BLaER1 treated with 17β-estradiol and CSF1 and Interleukin-3, amounts not matched to agents 10 nM and 100 nM (cell line): Measurements from ENCODE around the gene C3orf18.

Experiments used
- H3K27ac ChIP-seq, 11 experiments: shearing (Covaris generic); formaldehyde crosslinking; 2 replicates each; pipeline ENCODE4 v1.8.1; 2022
- H3K27me3 ChIP-seq, 11 experiments: shearing (Covaris generic); formaldehyde crosslinking; 2 replicates each; pipeline ENCODE4 v1.8.1; 2022
- H3K36me3 ChIP-seq, 11 experiments: shearing (Covaris generic); formaldehyde crosslinking; 2 replicates each; pipeline ENCODE4 v1.8.1; 2022
- H3K4me1 ChIP-seq, 10 experiments: shearing (Covaris generic); formaldehyde crosslinking; 2 replicates each; pipeline ENCODE4 v1.8.1; 2022
- H3K4me2 ChIP-seq, 11 experiments: shearing (Covaris generic); formaldehyde crosslinking; 2 replicates each; pipeline ENCODE4 v1.8.1; 2022
- H3K4me3 ChIP-seq, 10 experiments: shearing (Covaris generic); formaldehyde crosslinking; 2 replicates each; pipeline ENCODE4 v1.8.1; 2022
- H3K9ac ChIP-seq, 11 experiments: shearing (Covaris generic); formaldehyde crosslinking; 2 replicates each; pipeline ENCODE4 v1.8.1; 2022
- H3K9me3 ChIP-seq, 11 experiments: shearing (Covaris generic); formaldehyde crosslinking; replicated peaks in 1 of 11; 2 replicates each; pipeline ENCODE4 v1.8.1; 2022
- H4K20me1 ChIP-seq, 11 experiments: shearing (Covaris generic); formaldehyde crosslinking; 2 replicates each; pipeline ENCODE4 v1.8.1; 2022
- Cebpa-rat ChIP-seq, 11 experiments: shearing (Covaris generic); IDR thresholded peaks; 2 replicates each; pipeline ENCODE4 v1.8.1; 2022

Gene C3orf18

GRCh38 chr3:50567386-50568167 lies at the start of gene C3orf18:
Gene C3orf18, minus strand, starts transcription at chr3:50567747. Its CDS starts 2,048 bp downstream, at chr3:50565699.
- Histone ChIP-seq H4K20me1 (peaks cover 0 to 7% (median 0%) of the 10 kb centered on the region in 11 experiments; a peak in 1 of 22 replicates), H3K4me3 (peak within 1 kb of the TSS; percentile 74 to 98 (median 82)), H3K27me3 (peaks cover 0 to 11% (median 0%) of the 10 kb centered on the region in 11 experiments; a peak in 2 of 22 replicates), H3K9me3 (no peaks in the 10 kb centered on the region), H3K9ac (peak within 1 kb of the TSS; percentile 64 to 93 (median 85)), H3K4me1 (peaks cover 37 to 60% (median 48%) of the 10 kb centered on the region in 10 experiments), H3K36me3 (peaks cover 2 to 13% (median 4%) of the 10 kb centered on the region in 11 experiments; a peak in 15 of 22 replicates), H3K4me2 (peak within 1 kb of the TSS; percentile 79 to 96 (median 90)), H3K27ac (peak within 1 kb of the TSS in 10 of 11 experiments; percentile 49 to 93 (median 82); a peak in 19 of 22 replicates)
- TF ChIP-seq Cebpa-rat (IDR thresholded peaks at IDR 0.05) = no peak

DNA sequence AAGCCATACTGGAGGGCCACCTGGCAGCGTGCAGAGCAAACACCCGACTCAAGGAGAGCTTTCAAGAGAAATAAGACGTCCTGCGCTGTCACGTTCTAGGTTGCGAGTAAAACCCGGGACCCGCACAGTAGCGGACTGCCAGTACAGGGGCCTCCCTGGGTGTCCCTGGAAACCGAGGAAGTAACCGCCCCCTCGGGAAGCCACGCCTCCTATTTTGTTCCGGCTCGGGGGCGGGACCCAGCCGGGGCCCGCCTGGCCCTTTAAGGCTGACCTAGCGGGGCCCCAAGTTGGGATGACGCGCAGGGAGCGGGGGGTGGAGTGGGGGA lies 49.2 kb upstream of the C3orf18 start:
- peaks cover 0 to 28% (median 7%) of the 10 kb centered on the region in 11 experiments; a peak in 13 of 22 replicates for H3K36me3 ChIP-seq
- peak overlapping the region; percentile 84 to 99 (median 94) for H3K4me2 ChIP-seq
- H3K27me3 ChIP-seq = peaks cover 0 to 13% (median 0%) of the 10 kb centered on the region in 11 experiments; a peak in 3 of 22 replicates
- peak overlapping the region; percentile 79 to 98 (median 94) for H3K4me3 ChIP-seq
- H4K20me1 ChIP-seq = peaks cover 0 to 21% (median 0%) of the 10 kb centered on the region in 11 experiments; a peak in 6 of 22 replicates
- peak overlapping the region in 10 of 11 experiments; percentile 67 to 96 (median 92); a peak in 20 of 22 replicates for H3K27ac ChIP-seq
- no peak for TF ChIP-seq Cebpa-rat (IDR thresholded peaks at IDR 0.05)
- H3K9me3 ChIP-seq = no peaks in the 10 kb centered on the region
- H3K9ac ChIP-seq = peak overlapping the region; percentile 51 to 97 (median 93); a peak in 21 of 22 replicates
- H3K4me1 ChIP-seq = peaks cover 58 to 82% (median 73%) of the 10 kb centered on the region in 10 experiments

DNA sequence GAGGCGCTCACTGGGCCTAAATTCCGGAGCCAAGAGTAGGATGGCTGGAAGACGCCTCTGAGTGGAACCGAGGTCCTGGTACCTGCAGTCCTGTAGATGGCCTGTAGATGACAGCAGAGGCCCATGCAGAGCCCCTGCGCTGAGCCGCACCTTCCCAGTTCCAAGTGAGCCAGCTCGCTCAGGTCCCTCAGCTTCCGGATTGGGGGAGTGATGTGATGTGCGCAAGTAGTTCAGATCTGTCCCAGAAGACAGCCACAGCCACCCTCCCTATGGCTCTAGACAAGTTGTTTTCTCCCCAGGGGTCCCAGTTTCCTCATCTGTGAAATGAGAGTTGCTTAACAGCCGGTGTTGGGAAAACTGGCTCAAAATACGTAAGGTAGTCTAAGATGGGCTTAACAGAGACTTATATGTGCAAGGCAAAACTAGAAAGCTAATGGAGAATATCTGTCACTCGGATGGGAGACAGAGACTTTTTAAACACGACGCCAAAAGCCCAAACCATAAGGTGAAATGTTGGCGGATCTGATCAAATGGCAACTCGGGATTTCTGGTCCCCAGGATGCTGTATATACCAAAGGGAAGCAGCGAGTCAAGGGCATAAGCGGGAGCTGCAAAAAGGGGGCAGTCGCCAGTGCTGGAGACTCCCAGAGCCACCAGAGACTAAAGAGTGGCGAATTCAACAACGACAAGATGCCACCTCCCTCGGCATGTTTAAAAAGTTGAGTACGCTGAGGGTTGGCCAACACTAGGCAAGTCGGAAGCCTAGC lies 48.6 kb upstream of the C3orf18 start:
- peaks cover 0 to 13% (median 0%) of the 10 kb centered on the region in 11 experiments; a peak in 3 of 22 replicates for H3K27me3 ChIP-seq
- peak in 3 of 11 experiments; percentile 44 to 58 (median 50); a peak in 4 of 22 replicates for TF ChIP-seq Cebpa-rat (IDR thresholded peaks at IDR 0.05)
- H3K36me3 ChIP-seq = peaks cover 0 to 22% (median 1%) of the 10 kb centered on the region in 11 experiments; a peak in 8 of 22 replicates
- H3K9ac ChIP-seq = peak overlapping the region; percentile 51 to 95 (median 72); a peak in 21 of 22 replicates
- H3K4me3 ChIP-seq = peak overlapping the region; percentile 79 to 98 (median 94)
- peak overlapping the region; percentile 84 to 99 (median 94) for H3K4me2 ChIP-seq
- no peaks in the 10 kb centered on the region for H3K9me3 ChIP-seq
- peaks cover 56 to 76% (median 71%) of the 10 kb centered on the region in 10 experiments for H3K4me1 ChIP-seq
- peaks cover 0 to 17% (median 1%) of the 10 kb centered on the region in 11 experiments; a peak in 8 of 22 replicates for H4K20me1 ChIP-seq
- H3K27ac ChIP-seq = peak overlapping the region in 10 of 11 experiments; percentile 39 to 96 (median 79); a peak in 20 of 22 replicates

DNA sequence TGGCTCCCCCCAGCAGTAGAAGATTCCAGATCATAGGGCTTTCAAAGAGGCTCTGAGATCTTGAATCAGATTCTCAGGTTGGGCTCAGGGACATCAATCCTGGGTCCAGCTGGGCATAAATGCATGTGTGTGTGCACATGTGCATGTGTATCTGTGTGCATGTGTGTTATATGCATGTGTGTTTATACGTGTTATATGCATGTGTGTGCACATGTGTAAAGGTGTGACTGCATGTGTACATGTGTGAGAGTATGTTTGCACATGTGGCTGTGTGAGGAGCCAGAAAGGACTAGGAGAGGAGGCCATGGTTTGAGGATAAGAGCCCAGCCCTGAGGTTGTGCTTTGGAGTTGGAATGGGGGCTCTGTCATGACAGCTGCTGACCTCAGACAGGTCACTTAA lies 47.6 kb upstream of the C3orf18 start:
- Histone ChIP-seq H3K9ac (peak overlapping the region in 8 of 11 experiments; percentile 52 to 95 (median 75); a peak in 14 of 22 replicates), H3K27me3 (peaks cover 0 to 13% (median 0%) of the 10 kb centered on the region in 11 experiments; a peak in 3 of 22 replicates), H3K27ac (peak overlapping the region in 6 of 11 experiments; percentile 33 to 96 (median 79); a peak in 10 of 22 replicates), H3K4me2 (peak overlapping the region in 9 of 11 experiments; percentile 84 to 99 (median 94); a peak in 18 of 22 replicates), H3K9me3 (no peaks in the 10 kb centered on the region), H3K36me3 (peaks cover 0 to 16% (median 6%) of the 10 kb centered on the region in 11 experiments; a peak in 15 of 22 replicates), H4K20me1 (peaks cover 0 to 20% (median 10%) of the 10 kb centered on the region in 11 experiments; a peak in 15 of 22 replicates), H3K4me3 (peak overlapping the region in 3 of 10 experiments; percentile 82 to 94 (median 90); a peak in 4 of 20 replicates), H3K4me1 (peaks cover 51 to 71% (median 68%) of the 10 kb centered on the region in 10 experiments)
- TF ChIP-seq Cebpa-rat (IDR thresholded peaks at IDR 0.05) = no peak

DNA sequence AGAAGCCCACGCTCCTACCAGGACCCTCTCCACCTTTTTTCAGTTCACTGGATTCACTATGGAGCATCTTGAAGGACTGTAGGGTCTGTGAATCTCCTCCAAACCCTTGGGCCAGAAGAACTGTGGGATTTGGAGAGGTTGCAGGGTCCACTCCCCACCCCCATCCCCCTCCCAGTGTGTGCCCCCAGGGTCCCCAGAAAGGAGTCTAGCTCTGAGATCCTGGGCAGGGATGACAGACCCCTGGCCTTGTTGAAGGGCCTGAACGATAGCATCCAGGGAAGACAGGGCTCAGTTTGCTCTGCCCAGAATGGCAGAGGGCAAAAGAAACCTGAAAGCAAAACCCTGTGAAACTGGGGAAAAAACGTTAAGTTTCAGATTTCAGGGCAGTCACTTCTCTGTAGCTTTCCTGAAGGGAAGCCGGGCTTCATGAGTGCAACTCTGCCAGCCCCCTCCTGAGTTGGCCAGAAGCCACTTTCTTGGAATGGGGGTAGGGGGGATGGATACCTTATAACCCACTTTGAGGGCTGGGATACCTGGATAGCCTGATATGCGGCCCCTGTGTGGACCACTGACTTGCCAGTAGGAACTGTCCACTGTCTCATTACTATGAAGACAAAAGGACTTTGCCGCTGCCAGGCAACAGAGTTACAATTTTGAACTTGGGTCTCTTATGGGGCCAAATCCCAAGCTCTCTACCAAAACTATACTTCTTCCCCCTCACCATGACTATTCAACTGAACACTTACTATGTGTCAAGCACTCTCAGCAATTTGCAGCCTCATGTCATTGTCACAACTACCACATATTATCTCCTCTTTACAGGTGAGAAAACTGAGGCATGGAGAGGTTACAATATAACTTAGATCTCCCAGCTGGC lies 45.7 kb upstream of the C3orf18 start:
- peaks cover 5 to 33% (median 30%) of the 10 kb centered on the region in 11 experiments; a peak in 21 of 22 replicates for H4K20me1 ChIP-seq
- peaks cover 0 to 26% (median 23%) of the 10 kb centered on the region in 11 experiments; a peak in 20 of 22 replicates for H3K36me3 ChIP-seq
- no peak for TF ChIP-seq Cebpa-rat (IDR thresholded peaks at IDR 0.05)
- H3K27ac ChIP-seq = peak overlapping the region in 7 of 11 experiments; percentile 63 to 95 (median 92); a peak in 9 of 22 replicates
- H3K27me3 ChIP-seq = peaks cover 0 to 13% (median 0%) of the 10 kb centered on the region in 11 experiments; a peak in 3 of 22 replicates
- peaks cover 53 to 71% (median 68%) of the 10 kb centered on the region in 10 experiments for H3K4me1 ChIP-seq
- peak overlapping the region in 10 of 11 experiments; percentile 79 to 95 (median 93); a peak in 17 of 22 replicates for H3K9ac ChIP-seq
- peak overlapping the region in 10 of 11 experiments; percentile 6 to 100 (median 95); a peak in 18 of 22 replicates for H3K4me2 ChIP-seq
- H3K4me3 ChIP-seq = peak overlapping the region in 7 of 10 experiments; percentile 86 to 98 (median 88); a peak in 13 of 20 replicates
- H3K9me3 ChIP-seq = no peaks in the 10 kb centered on the region

GRCh38 chr3:50612234-50612882 lies 44.8 kb upstream of the C3orf18 start:
- Histone ChIP-seq H3K27me3 (peaks cover 0 to 13% (median 0%) of the 10 kb centered on the region in 11 experiments; a peak in 3 of 22 replicates), H3K4me3 (peak overlapping the region; percentile 63 to 98 (median 87)), H3K4me2 (peak overlapping the region; percentile 92 to 100 (median 99)), H3K4me1 (peaks cover 49 to 72% (median 70%) of the 10 kb centered on the region in 10 experiments), H3K9ac (peak overlapping the region; percentile 79 to 95 (median 93)), H3K27ac (peak overlapping the region; percentile 31 to 95 (median 90); a peak in 20 of 22 replicates), H3K36me3 (peaks cover 3 to 34% (median 32%) of the 10 kb centered on the region in 11 experiments; a peak in 21 of 22 replicates), H4K20me1 (peaks cover 5 to 41% (median 38%) of the 10 kb centered on the region in 11 experiments; a peak in 21 of 22 replicates), H3K9me3 (no peaks in the 10 kb centered on the region)
- no peak for TF ChIP-seq Cebpa-rat (IDR thresholded peaks at IDR 0.05)
